Mammary epithelial cell (primary cell): ENCODE data around the gene PHACTR3.

Experiments used
- EZH2 ChIP-seq: IDR thresholded peaks from 2 replicates; pipeline ENCODE4 v1.6.1; 2012; ENCODE audit warnings: low read length, inconsistent platforms, borderline replicate concordance
- TF ChIP-seq, protein P1 (sequence below), 2 donors: IDR thresholded peaks in 1 of 2; conservative IDR thresholded peaks in 1 of 2; 2 replicates each; pipeline ENCODE4 v1.5.1; 2011 to 2012; ENCODE audit warnings: inconsistent platforms in 2 of 2, low read length in 2 of 2, mild to moderate bottlenecking in 2 of 2, control low read depth in 1 of 2, low read depth in 1 of 2; ENCODE audit not compliant: insufficient read depth in 1 of 2; ENCODE audit errors: extremely low read depth in 1 of 2

DNA sequence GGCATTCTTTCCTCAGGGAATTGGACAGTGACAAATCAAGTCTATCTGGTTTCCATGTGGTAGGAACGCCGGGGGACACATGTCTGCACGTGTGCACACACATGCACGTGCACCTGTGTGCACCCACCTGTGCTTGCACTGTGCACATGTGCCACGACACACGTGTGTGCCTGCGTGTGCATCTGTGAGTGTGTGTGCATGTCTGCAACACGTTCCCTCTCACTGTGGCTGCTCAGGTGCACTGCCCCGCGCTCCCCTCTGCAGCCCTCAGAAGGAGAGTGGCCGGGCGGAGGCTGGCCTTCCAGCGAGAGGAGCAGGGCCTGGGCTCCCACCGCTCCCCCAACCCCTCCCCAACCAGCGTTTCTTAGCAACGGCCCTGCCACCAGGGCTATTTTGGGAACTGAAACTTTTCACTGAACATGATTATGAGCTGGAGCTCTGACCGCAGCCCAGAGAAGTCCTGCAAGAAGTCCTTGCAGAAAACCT is 147.8 kb downstream of the PHACTR3 start:
- TF ChIP-seq, protein P1, sequence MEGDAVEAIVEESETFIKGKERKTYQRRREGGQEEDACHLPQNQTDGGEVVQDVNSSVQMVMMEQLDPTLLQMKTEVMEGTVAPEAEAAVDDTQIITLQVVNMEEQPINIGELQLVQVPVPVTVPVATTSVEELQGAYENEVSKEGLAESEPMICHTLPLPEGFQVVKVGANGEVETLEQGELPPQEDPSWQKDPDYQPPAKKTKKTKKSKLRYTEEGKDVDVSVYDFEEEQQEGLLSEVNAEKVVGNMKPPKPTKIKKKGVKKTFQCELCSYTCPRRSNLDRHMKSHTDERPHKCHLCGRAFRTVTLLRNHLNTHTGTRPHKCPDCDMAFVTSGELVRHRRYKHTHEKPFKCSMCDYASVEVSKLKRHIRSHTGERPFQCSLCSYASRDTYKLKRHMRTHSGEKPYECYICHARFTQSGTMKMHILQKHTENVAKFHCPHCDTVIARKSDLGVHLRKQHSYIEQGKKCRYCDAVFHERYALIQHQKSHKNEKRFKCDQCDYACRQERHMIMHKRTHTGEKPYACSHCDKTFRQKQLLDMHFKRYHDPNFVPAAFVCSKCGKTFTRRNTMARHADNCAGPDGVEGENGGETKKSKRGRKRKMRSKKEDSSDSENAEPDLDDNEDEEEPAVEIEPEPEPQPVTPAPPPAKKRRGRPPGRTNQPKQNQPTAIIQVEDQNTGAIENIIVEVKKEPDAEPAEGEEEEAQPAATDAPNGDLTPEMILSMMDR (conservative IDR thresholded peaks at IDR 0.05 in 1 of 2, IDR thresholded peaks at IDR 0.05 in 1 of 2; ENCODE audit: extremely low read depth in 1 of 2, insufficient read depth in 1 of 2, low read depth in 1 of 2, low read length in 2 of 2): no peak
- TF ChIP-seq EZH2: no peak
